Immature natural killer cell (primary cell): ENCODE results near the gene ENHO. TPM values are rescaled to one million over a fixed set of nuclear protein-coding genes. Genes with fewer than 3 reads are reported as not detected.
A peak's percentile ranks its signal among the peaks of the same experiment; 100 is the strongest.

Experiments
- DNase-seq, 3 donors: peaks; one replicate each; pipeline ENCODE4 v3.0.0; 2022; ENCODE audit warnings: mixed read lengths in 1 of 3
- H3K27ac Mint-ChIP-seq, 6 donors: one replicate each; pipeline ENCODE4 v1.8.0; 2020; ENCODE audit warnings: mixed read lengths in 6 of 6, mild to moderate bottlenecking in 5 of 6, inconsistent platforms in 4 of 6, moderate library complexity in 3 of 6
- H3K27me3 Mint-ChIP-seq, 3 donors: one replicate each; pipeline ENCODE4 v1.8.0; 2020 to 2021; ENCODE audit warnings: low read depth in 3 of 3, mild to moderate bottlenecking in 3 of 3, mixed read lengths in 3 of 3, moderate library complexity in 3 of 3, inconsistent platforms in 1 of 3
- H3K36me3 Mint-ChIP-seq, 3 donors: one replicate each; pipeline ENCODE4 v1.8.0; 2020; ENCODE audit warnings: mixed read lengths in 3 of 3, inconsistent platforms in 2 of 3, mild to moderate bottlenecking in 2 of 3
- H3K4me1 Mint-ChIP-seq, 2 donors: one replicate each; pipeline ENCODE4 v1.8.0; 2020; ENCODE audit warnings: inconsistent platforms in 2 of 2, mild to moderate bottlenecking in 2 of 2, mixed read lengths in 2 of 2, moderate library complexity in 1 of 2
- H3K4me3 Mint-ChIP-seq, 5 donors: one replicate each; pipeline ENCODE4 v1.8.0; 2020; ENCODE audit warnings: mild to moderate bottlenecking in 5 of 5, mixed read lengths in 5 of 5, inconsistent platforms in 3 of 5, moderate library complexity in 3 of 5
- H3K9me3 Mint-ChIP-seq, 6 donors: one replicate each; pipeline ENCODE4 v1.8.0; 2020; ENCODE audit warnings: mild to moderate bottlenecking in 6 of 6, mixed read lengths in 6 of 6, inconsistent platforms in 4 of 6, moderate library complexity in 3 of 6
- polyA plus RNA-seq, 3 donors: library from polyadenylated mRNA; unstranded; fragments of 300-500 nt; fragmentation: Illumina TruSeq; gene quantifications; one replicate each; pipeline ENCODE4 v1.2.3, GENCODE V29; 2021

The ENHO gene
- polyA plus RNA-seq, 3 donors from 2014 or later: 1.00 to 11.3 (median 9.2) TPM

DNA sequence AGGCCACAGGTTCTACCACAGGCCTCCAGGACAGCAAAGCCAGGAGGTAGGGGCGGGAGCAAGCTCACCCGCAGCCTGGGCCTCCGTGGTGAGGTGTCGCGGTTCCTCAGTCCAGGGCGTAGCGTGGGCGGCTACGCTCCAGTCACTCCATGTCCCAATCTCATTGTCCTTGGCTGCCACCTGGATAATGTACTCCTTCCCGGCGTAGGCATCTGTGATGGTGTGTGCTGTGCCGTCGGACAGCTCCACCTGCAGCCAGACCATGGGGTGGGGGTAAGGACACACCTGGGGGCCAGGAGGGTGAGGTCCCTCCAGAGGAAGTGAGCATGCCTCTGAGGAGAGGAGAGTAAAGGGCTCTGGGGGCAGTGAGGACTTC, 29.8 kb upstream of the ENHO start:
- H3K9me3 Mint-ChIP-seq: no peaks in the 10 kb centered on the region
- H3K27me3 Mint-ChIP-seq: peaks cover 1 to 5% (median 3%) of the 10 kb centered on the region in 3 donors
- DNase-seq: no peak
- H3K27ac Mint-ChIP-seq: no peak overlapping the region
- H3K4me1 Mint-ChIP-seq: no peaks in the 10 kb centered on the region
- no peak overlapping the region for H3K4me3 Mint-ChIP-seq
- H3K36me3 Mint-ChIP-seq: no peaks in the 10 kb centered on the region

DNA sequence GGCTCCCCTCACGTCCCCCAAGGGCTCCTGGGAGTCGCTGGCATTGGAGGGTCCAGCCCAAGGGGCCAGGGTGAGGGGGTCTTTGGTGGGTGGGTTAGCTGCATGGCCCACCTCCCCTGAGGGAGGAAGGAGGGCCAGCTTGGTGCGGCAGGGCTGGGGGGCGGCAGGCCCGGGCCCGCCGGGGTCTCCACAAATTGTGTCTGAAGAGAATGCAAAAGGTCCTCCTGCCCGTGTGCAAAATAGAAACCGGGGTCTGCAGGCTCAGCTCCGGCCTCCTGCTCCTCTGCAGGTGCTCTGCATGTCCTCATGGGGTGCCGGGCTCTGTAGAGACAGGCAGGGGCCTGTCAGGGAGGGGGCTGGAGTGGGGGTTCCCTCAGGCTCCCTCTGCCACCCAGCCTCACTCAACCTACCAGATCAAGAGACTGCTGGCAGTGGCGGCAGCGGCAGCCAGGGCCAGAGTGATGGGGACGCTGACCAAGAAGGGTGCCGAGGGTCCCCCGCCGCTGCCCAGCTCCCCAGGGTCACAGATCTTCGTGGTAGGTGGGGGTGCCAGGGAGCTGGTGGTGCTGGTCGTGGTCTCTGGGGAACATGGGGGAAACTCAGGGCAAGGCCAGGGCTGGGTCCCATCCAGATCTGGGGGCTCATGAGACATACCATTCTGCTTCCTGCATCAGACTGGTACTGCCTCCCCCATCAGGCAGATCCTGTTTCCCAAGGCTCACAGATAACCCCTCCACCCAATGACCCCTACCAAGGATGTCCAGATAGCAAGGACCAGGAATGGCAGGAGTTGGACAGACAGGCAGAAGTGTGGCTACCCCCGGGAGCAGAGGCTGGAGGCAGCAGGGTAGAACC, 29.2 kb upstream of the ENHO start:
- Mint-ChIP-seq H3K27ac (no peak overlapping the region), H3K4me1 (no peaks in the 10 kb centered on the region), H3K4me3 (no peak overlapping the region), H3K36me3 (no peaks in the 10 kb centered on the region), H3K9me3 (no peaks in the 10 kb centered on the region), H3K27me3 (peaks cover 1 to 6% (median 6%) of the 10 kb centered on the region in 3 donors)
- no peak for DNase-seq

- H3K9me3 Mint-ChIP-seq: no peaks in the 10 kb centered on the region
- H3K4me3 Mint-ChIP-seq: no peak overlapping the region
- H3K36me3 Mint-ChIP-seq: no peaks in the 10 kb centered on the region
- no peak for DNase-seq
- H3K27ac Mint-ChIP-seq: no peak overlapping the region
- peaks cover 0 to 9% (median 6%) of the 10 kb centered on the region in 3 donors for H3K27me3 Mint-ChIP-seq
- no peaks in the 10 kb centered on the region for H3K4me1 Mint-ChIP-seq
These were observed 28.0 kb upstream of the ENHO start for GRCh38 chr9:34550681-34551270.

GRCh38 chr9:34550016-34550680, 27.4 kb upstream of the ENHO start:
- DNase-seq: no peak
- Mint-ChIP-seq H3K4me3 (no peak overlapping the region), H3K4me1 (no peaks in the 10 kb centered on the region), H3K36me3 (no peaks in the 10 kb centered on the region), H3K27ac (no peak overlapping the region), H3K27me3 (peaks cover 0 to 9% (median 6%) of the 10 kb centered on the region in 3 donors), H3K9me3 (no peaks in the 10 kb centered on the region)

- no peaks in the 10 kb centered on the region for H3K4me1 Mint-ChIP-seq
- no peaks in the 10 kb centered on the region for H3K36me3 Mint-ChIP-seq
- no peak for DNase-seq
- H3K27ac Mint-ChIP-seq: no peak overlapping the region
- H3K9me3 Mint-ChIP-seq: no peaks in the 10 kb centered on the region
- no peak overlapping the region for H3K4me3 Mint-ChIP-seq
- H3K27me3 Mint-ChIP-seq: peaks cover 0 to 9% (median 6%) of the 10 kb centered on the region in 3 donors
These were observed 26.6 kb upstream of the ENHO start for GRCh38 chr9:34549407-34549732.

DNA sequence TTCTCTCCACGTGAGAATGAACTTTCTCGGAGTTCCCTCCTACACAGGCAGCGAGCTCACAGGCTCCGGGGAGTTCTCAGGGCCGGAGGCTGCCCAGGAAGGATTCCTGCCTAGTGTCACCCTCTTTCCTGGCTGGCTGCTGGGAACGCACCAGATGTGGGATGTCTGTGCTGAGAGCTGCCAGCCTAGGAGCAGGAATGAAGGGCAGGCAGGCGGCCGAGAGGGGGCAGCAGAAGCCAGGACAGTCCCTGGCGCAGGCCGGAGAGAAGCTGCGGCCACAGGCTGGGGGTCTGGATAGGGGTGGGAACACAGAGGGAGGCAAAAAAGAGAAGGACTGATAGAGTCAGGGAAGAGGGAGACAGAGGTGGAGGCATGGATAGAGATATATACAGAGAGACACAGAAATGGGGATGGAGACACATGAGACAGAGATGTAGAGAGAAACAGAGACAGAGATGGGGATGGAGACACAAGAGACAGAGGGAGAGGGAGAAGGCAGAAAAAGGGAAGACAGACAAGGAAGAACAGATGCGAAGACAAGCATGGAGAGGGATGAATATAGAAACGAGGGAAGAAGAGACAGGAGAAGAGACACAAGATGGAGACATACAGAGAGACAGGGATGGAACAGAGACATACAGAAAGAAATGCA, 25.3 kb upstream of the ENHO start:
- DNase-seq: peak in 2 of 3 donors; percentile 9 to 11
- no peak overlapping the region for H3K27ac Mint-ChIP-seq

DNA sequence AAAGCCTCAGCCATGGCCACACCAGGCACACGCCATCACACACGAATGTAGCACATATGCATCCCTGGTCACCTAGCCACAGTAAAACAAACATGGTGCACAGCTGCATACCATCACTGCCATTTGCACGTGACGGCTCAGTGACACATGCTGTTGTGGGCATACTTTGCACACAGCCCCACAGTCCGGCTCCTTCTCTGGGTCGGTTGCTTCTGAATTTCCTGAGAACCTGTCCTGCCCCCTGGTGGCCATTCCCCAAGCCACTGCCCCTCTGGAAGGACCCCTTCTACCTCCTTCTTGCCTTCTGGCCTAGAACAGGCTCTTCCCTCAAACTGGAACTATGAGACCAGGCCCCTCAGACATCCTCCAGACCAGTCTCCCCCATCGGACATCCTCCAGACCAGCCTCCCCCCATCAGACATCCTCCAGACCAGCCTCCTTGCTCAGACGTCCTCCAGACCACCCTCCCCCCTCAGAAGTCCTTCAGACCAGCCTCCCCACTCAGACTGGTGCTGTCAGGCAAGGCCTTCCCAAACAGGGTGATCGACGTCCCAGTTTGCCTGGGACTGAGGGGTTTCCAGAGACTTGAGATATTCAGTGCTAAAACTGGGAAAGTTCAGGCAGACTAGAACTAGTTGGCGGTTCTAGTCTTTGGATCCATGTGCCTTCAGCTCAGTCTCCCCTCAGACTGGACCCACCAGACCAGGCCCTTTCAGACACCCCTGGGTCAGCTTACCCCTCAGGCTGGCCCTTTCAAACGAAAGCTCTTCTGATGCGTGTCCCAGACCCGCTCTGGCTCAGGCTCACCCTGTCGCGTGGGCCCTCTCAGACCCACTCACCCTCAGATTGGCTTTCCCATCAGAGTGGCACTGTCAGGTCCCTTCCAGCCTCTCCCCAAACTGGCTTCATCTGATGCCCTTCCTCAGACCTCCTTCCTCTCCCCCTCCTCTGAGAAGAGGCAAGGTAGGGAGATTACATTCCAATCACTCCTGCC, 24.3 kb upstream of the ENHO start:
- Mint-ChIP-seq H3K27me3 (peaks cover 0 to 7% (median 6%) of the 10 kb centered on the region in 3 donors), H3K36me3 (no peaks in the 10 kb centered on the region), H3K27ac (no peak overlapping the region), H3K4me1 (no peaks in the 10 kb centered on the region), H3K9me3 (no peaks in the 10 kb centered on the region), H3K4me3 (no peak overlapping the region)
- DNase-seq: peak; percentile 9 to 17 (median 13)

More for the DNA sequence above, 25.3 kb upstream of the ENHO start:
- Mint-ChIP-seq H3K9me3 (no peaks in the 10 kb centered on the region), H3K4me1 (no peaks in the 10 kb centered on the region), H3K27me3 (peaks cover 0 to 9% (median 6%) of the 10 kb centered on the region in 3 donors), H3K4me3 (no peak overlapping the region), H3K36me3 (no peaks in the 10 kb centered on the region)

GRCh38 chr9:34546102-34546833, 23.5 kb upstream of the ENHO start:
- Mint-ChIP-seq H3K4me3 (no peak overlapping the region), H3K27ac (no peak overlapping the region)

GRCh38 chr9:34545497-34545896, 22.7 kb upstream of the ENHO start:
- DNase-seq: no peak
- no peaks in the 10 kb centered on the region for H3K9me3 Mint-ChIP-seq
- H3K27ac Mint-ChIP-seq: no peak overlapping the region
- H3K36me3 Mint-ChIP-seq: no peaks in the 10 kb centered on the region
- H3K4me1 Mint-ChIP-seq: no peaks in the 10 kb centered on the region
- H3K27me3 Mint-ChIP-seq: peaks cover 0 to 7% (median 6%) of the 10 kb centered on the region in 3 donors
- H3K4me3 Mint-ChIP-seq: no peak overlapping the region

More at GRCh38 chr9:34546102-34546833, 23.5 kb upstream of the ENHO start:
- Mint-ChIP-seq H3K27me3 (peaks cover 0 to 7% (median 6%) of the 10 kb centered on the region in 3 donors), H3K4me1 (no peaks in the 10 kb centered on the region), H3K36me3 (no peaks in the 10 kb centered on the region), H3K9me3 (no peaks in the 10 kb centered on the region)
- DNase-seq: no peak

DNA sequence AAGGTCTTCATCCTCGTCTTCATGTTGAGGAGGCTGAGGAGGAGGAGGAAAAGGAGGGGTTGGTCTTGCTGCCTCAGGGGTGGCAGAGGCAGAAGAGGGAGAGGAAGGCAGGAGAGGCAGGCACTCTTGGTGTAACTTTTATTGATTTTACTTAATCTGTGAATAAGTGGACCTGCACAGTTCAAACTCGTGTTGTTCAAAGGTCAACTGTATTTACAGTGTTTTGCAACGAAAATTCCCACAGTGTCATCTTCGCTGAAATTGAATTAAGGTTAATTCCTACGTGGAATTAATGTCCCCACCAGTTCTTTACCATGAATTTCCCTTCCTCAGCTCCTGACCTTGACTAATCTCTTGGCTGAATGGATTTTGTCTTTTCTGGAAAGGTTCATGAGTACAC, 21.2 kb upstream of the ENHO start:
- Mint-ChIP-seq H3K9me3 (no peaks in the 10 kb centered on the region), H3K4me3 (no peak overlapping the region), H3K27ac (no peak overlapping the region), H3K4me1 (no peaks in the 10 kb centered on the region), H3K27me3 (peaks cover under 1 to 10% (median 7%) of the 10 kb centered on the region in 3 donors), H3K36me3 (no peaks in the 10 kb centered on the region)
- no peak for DNase-seq

GRCh38 chr9:34541540-34541939, 18.8 kb upstream of the ENHO start:
- no peak for DNase-seq
- peaks cover 3 to 7% (median 4%) of the 10 kb centered on the region in 3 donors for H3K27me3 Mint-ChIP-seq

GRCh38 chr9:34540827-34541226, 18.0 kb upstream of the ENHO start:
- H3K9me3 Mint-ChIP-seq: no peaks in the 10 kb centered on the region
- peaks cover 2 to 7% (median 3%) of the 10 kb centered on the region in 3 donors for H3K27me3 Mint-ChIP-seq
- no peak overlapping the region for H3K27ac Mint-ChIP-seq
- peaks cover 0 to 3% (median 0%) of the 10 kb centered on the region in 3 donors for H3K36me3 Mint-ChIP-seq
- H3K4me1 Mint-ChIP-seq: no peaks in the 10 kb centered on the region
- H3K4me3 Mint-ChIP-seq: no peak overlapping the region
- no peak for DNase-seq

More at GRCh38 chr9:34541540-34541939, 18.8 kb upstream of the ENHO start:
- no peaks in the 10 kb centered on the region for H3K9me3 Mint-ChIP-seq
- H3K4me3 Mint-ChIP-seq: no peak overlapping the region
- H3K27ac Mint-ChIP-seq: no peak overlapping the region
- H3K36me3 Mint-ChIP-seq: peaks cover 0 to 3% (median 0%) of the 10 kb centered on the region in 3 donors
- H3K4me1 Mint-ChIP-seq: no peaks in the 10 kb centered on the region
